ENCODE data around the gene CNKSR1.

CNKSR1 gene

GRCh38 chr1:26177182-26177684, at the start of gene CNKSR1:
Gene CNKSR1, plus strand, starts transcription at chr1:26177491. Its CDS starts 57 bp downstream, at chr1:26177548.
- DNase-seq (ENCODE audit: insufficient read length, low spot score) (no peak), FAIRE-seq (no peak)
- no peak for TF ChIP-seq CTCF (IDR thresholded peaks at IDR 0.05; ENCODE audit: insufficient read depth, missing control alignments)

GRCh38 chr1:26129778-26130177, 47.5 kb upstream of the CNKSR1 start:
- no peak for DNase-seq (ENCODE audit: insufficient read length, low spot score)
- TF ChIP-seq CTCF (IDR thresholded peaks at IDR 0.05; ENCODE audit: insufficient read depth, missing control alignments), result no peak
- no peak for FAIRE-seq

GRCh38 chr1:26130695-26131094, 46.6 kb upstream of the CNKSR1 start:
- DNase-seq (ENCODE audit: insufficient read length, low spot score) (no peak), FAIRE-seq (no peak)

GRCh38 chr1:26132128-26132833, 45.0 kb upstream of the CNKSR1 start:
- no peak for DNase-seq (ENCODE audit: insufficient read length, low spot score)
- FAIRE-seq, result no peak
- no peak for TF ChIP-seq CTCF (IDR thresholded peaks at IDR 0.05; ENCODE audit: insufficient read depth, missing control alignments)

More at GRCh38 chr1:26130695-26131094, 46.6 kb upstream of the CNKSR1 start:
- no peak for TF ChIP-seq CTCF (IDR thresholded peaks at IDR 0.05; ENCODE audit: insufficient read depth, missing control alignments)

- DNase-seq (ENCODE audit: insufficient read length, low spot score) (no peak), FAIRE-seq (no peak)
- TF ChIP-seq CTCF (IDR thresholded peaks at IDR 0.05; ENCODE audit: insufficient read depth, missing control alignments), result no peak
Observed at GRCh38 chr1:26132834-26133167, 44.5 kb upstream of the CNKSR1 start.

- DNase-seq (ENCODE audit: insufficient read length, low spot score) (no peak), FAIRE-seq (no peak)
- TF ChIP-seq CTCF (IDR thresholded peaks at IDR 0.05; ENCODE audit: insufficient read depth, missing control alignments), result no peak
Observed at GRCh38 chr1:26134466-26134865, 42.8 kb upstream of the CNKSR1 start.

GRCh38 chr1:26138974-26139558, 38.2 kb upstream of the CNKSR1 start:
- no peak for FAIRE-seq
- DNase-seq (ENCODE audit: insufficient read length, low spot score), result no peak
- no peak for TF ChIP-seq CTCF (IDR thresholded peaks at IDR 0.05; ENCODE audit: insufficient read depth, missing control alignments)
